ENCODE measurements around the gene RASA3. TPM values are rescaled to one million over a fixed set of nuclear protein-coding genes. Genes with fewer than 3 reads are reported as not detected.
A peak's percentile ranks its signal among the peaks of the same experiment; 100 is the strongest.

RASA3 gene
- total and polyA plus RNA-seq, 2 donors (not counting 3 experiments of a cell fraction or from before 2014, with no cell fraction given): 26.5 to 53.8 TPM

DNA sequence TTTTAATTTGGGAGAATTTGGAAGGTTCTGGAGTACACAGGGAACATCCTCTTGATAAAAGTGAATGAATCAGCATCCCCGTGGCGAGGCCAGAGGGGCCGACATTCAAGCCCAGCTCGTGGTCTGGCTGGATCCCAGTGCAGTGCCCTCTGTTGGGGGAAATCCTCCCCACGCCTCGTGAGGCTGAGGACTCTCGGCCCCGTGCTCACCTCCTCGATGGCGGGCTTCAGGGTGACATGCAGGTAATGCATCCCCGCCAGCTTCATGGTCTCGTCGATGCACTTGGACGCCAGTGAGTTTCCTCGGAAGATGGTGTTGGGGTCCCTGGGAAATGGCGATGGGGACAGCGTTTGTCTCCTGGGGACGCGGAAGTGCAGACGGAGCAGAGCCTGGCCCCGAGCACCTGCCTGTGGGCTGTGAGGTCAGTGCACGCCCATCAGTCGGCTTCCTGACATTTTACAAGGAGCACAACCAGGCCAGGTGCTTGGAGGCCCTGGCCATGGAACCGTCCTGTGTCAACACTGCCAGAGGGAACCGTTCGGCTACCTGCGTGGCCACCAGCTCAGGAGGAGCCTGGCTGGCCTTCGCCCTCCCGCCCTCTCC is 115.3 kb downstream of the RASA3 start:
- FAIRE-seq (no peak), DNase-seq (ENCODE audit: low read depth, low spot score) (no peak)
- TF ChIP-seq, protein P1, sequence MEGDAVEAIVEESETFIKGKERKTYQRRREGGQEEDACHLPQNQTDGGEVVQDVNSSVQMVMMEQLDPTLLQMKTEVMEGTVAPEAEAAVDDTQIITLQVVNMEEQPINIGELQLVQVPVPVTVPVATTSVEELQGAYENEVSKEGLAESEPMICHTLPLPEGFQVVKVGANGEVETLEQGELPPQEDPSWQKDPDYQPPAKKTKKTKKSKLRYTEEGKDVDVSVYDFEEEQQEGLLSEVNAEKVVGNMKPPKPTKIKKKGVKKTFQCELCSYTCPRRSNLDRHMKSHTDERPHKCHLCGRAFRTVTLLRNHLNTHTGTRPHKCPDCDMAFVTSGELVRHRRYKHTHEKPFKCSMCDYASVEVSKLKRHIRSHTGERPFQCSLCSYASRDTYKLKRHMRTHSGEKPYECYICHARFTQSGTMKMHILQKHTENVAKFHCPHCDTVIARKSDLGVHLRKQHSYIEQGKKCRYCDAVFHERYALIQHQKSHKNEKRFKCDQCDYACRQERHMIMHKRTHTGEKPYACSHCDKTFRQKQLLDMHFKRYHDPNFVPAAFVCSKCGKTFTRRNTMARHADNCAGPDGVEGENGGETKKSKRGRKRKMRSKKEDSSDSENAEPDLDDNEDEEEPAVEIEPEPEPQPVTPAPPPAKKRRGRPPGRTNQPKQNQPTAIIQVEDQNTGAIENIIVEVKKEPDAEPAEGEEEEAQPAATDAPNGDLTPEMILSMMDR (IDR thresholded peaks at IDR 0.05; ENCODE audit: extremely low read depth in 1 of 2, insufficient read depth in 1 of 2, low read depth in 1 of 2, low read length in 2 of 2): peak; percentile 16 to 19
- TF ChIP-seq POLR2AphosphoS5 (IDR thresholded peaks at IDR 0.05; ENCODE audit: insufficient read depth, low read depth, low read length): no peak
- ChIA-PET CTCF (interaction anchor here (1.0 to 1.2 kb wide), 2 partner anchors 109 to 209 kb away, joined by 3 to 4 read pairs; no protein-coding TSS in a partner anchor), POLR2A (no interaction called here)
- Histone ChIP-seq H3K9me3 (replicated peaks; ENCODE audit: control insufficient read depth, insufficient read depth, low read length) (no peaks in the 10 kb centered on the region), H3K79me2 (ENCODE audit: control insufficient read depth, insufficient read depth, low read length) (no peaks in the 10 kb centered on the region), H3K9me1 (replicated peaks; ENCODE audit: control insufficient read depth, extremely low read depth, insufficient read depth, low read length) (no peaks in the 10 kb centered on the region), H3K36me3 (ENCODE audit: control insufficient read depth in 2 of 2, extremely low read depth in 1 of 2, insufficient read depth in 2 of 2, low read length in 2 of 2) (peaks cover 10 to 60% of the 10 kb centered on the region in 2 experiments), H2AFZ (ENCODE audit: low read depth, low read length) (no peak overlapping the region), H3K27me3 (ENCODE audit: control insufficient read depth in 2 of 2, insufficient read depth in 2 of 2, low read length in 2 of 2) (no peaks in the 10 kb centered on the region), H4K20me1 (replicated peaks; ENCODE audit: control insufficient read depth, extremely low read depth, insufficient read depth, low read length) (no peaks in the 10 kb centered on the region), H3K27ac (ENCODE audit: insufficient read depth, low read depth, low read length) (no peak overlapping the region), H3K4me1 (ENCODE audit: control insufficient read depth, extremely low read depth, insufficient read depth, low read length) (no peaks in the 10 kb centered on the region), H3K4me2 (ENCODE audit: insufficient read depth, low read length) (no peak overlapping the region), H3K4me3 (replicated peaks in 1 of 3; ENCODE audit: insufficient read depth in 1 of 3, low read depth in 1 of 3, low read length in 3 of 3) (no peak overlapping the region), H3K9ac (replicated peaks; ENCODE audit: extremely low read depth, insufficient read depth, low read length) (no peak overlapping the region)
- intact Hi-C loops (cut with micrococcal nuclease): no loop called here
- dilution Hi-C loops (cut with MboI; ENCODE audit: extremely low pct_ligation_motif_present, low sequenced_read_pairs): no loop called here
- no TSS peak for BruUV-seq (replicated peaks)

DNA sequence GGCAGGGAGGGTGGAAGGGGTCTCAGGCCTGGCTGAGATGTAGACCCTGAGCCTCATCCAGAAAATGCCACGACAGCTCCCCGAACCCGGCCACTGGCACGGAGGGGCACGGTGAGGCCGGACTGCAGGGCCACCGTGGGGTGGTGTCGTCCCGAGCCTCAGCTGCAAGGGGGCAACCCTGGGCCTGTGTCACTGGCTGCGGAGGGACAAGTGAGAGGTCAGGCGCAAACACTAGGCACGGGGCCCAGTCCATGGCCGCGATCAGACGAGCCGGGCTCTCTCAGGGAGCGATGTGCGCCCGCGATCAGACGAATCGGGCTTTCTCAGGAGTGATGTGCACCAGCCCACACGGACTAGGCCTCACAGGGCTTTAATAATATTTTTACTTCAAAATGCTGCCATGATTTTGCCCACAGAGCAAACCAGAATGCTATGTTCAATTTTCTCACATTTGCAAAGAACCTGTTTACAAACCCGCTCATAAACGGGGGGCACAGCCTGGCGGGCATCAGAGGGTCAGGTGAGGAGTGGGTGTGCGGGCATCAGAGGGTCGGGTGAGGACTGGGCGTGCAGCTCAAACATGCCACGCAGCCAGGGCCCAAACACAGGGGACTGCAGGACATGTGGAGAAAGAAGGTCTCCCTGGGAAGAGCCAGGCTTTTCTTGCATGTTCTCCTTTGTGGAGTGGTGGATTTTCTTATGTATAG is 115.9 kb downstream of the RASA3 start:
- Histone ChIP-seq H4K20me1 (replicated peaks; ENCODE audit: control insufficient read depth, extremely low read depth, insufficient read depth, low read length) (no peaks in the 10 kb centered on the region), H2AFZ (ENCODE audit: low read depth, low read length) (no peak overlapping the region), H3K27me3 (ENCODE audit: control insufficient read depth in 2 of 2, insufficient read depth in 2 of 2, low read length in 2 of 2) (no peaks in the 10 kb centered on the region), H3K9me3 (replicated peaks; ENCODE audit: control insufficient read depth, insufficient read depth, low read length) (no peaks in the 10 kb centered on the region), H3K36me3 (ENCODE audit: control insufficient read depth in 2 of 2, extremely low read depth in 1 of 2, insufficient read depth in 2 of 2, low read length in 2 of 2) (peaks cover 10 to 64% of the 10 kb centered on the region in 2 experiments), H3K4me3 (replicated peaks in 1 of 3; ENCODE audit: insufficient read depth in 1 of 3, low read depth in 1 of 3, low read length in 3 of 3) (no peak overlapping the region), H3K27ac (ENCODE audit: insufficient read depth, low read depth, low read length) (no peak overlapping the region), H3K9ac (replicated peaks; ENCODE audit: extremely low read depth, insufficient read depth, low read length) (no peak overlapping the region), H3K4me2 (ENCODE audit: insufficient read depth, low read length) (no peak overlapping the region), H3K9me1 (replicated peaks; ENCODE audit: control insufficient read depth, extremely low read depth, insufficient read depth, low read length) (no peaks in the 10 kb centered on the region), H3K4me1 (ENCODE audit: control insufficient read depth, extremely low read depth, insufficient read depth, low read length) (no peaks in the 10 kb centered on the region), H3K79me2 (ENCODE audit: control insufficient read depth, insufficient read depth, low read length) (no peaks in the 10 kb centered on the region)
- DNase-seq (ENCODE audit: low read depth, low spot score) (no peak), FAIRE-seq (no peak)
- CTCF ChIA-PET: interaction anchor here (1.0 to 1.2 kb wide), 3 partner anchors 18 to 210 kb away, joined by 3 to 4 read pairs (median 3); no protein-coding TSS in a partner anchor
- POLR2A ChIA-PET: no interaction called here
- dilution Hi-C loops (cut with MboI; ENCODE audit: extremely low pct_ligation_motif_present, low sequenced_read_pairs) (no loop called here), intact Hi-C loops (cut with micrococcal nuclease) (no loop called here)
- TF ChIP-seq, protein P1 (IDR thresholded peaks at IDR 0.05; ENCODE audit: extremely low read depth in 1 of 2, insufficient read depth in 1 of 2, low read depth in 1 of 2, low read length in 2 of 2): no peak
- TF ChIP-seq GATA2 (IDR thresholded peaks at IDR 0.05; ENCODE audit: insufficient read depth, insufficient read length, low read depth, low read length) (no peak), MYC (IDR thresholded peaks at IDR 0.05; ENCODE audit: low read depth, low read length) (no peak), MAX (IDR thresholded peaks at IDR 0.05; ENCODE audit: insufficient read depth, insufficient read length) (no peak)
- no TSS peak for BruUV-seq (replicated peaks)

Measured in endothelial cell of umbilical vein (primary cell).